HEK293 (cell line): ENCODE measurements around the gene PPP1R11.
A peak's percentile ranks its signal among the peaks of the same experiment; 100 is the strongest.

ENCODE experiments used
- CTCF ChIA-PET: fragments of 350-600 bp; formaldehyde crosslinking; extraction: SDS; loops from one replicate; lab custom pipeline; 2021; ENCODE audit warnings: antibody characterized with exemption; lab: Yijun Ruan, JAX
- POLR2A ChIA-PET: fragments of 300-600 bp; formaldehyde crosslinking; extraction: SDS; loops from one replicate; lab custom pipeline; 2020; ENCODE audit warnings: antibody characterized with exemption, inconsistent platforms; lab: Yijun Ruan, JAX
- H3K27ac ChIP-seq: fragments of 200-500 bp; sonication (Bioruptor generic); 2 replicates; pipeline ENCODE4 v1.5.1; 2014; ENCODE audit warnings: low read depth, low read length, control low read depth, inconsistent platforms; ENCODE audit errors: extremely low read depth
- H3K36me3 ChIP-seq, 2 experiments: fragments of 200-500 bp in 1 of 2; sonication (Bioruptor generic) in 1 of 2; 1 replicate in 1 of 2; 2 replicates in 1 of 2; pipeline ENCODE4 v1.5.1; 2014 to 2017; ENCODE audit warnings: inconsistent platforms in 2 of 2, low read length in 2 of 2; ENCODE audit not compliant: control insufficient read depth in 2 of 2, insufficient read depth in 1 of 2
- H3K4me1 ChIP-seq: fragments of 200-500 bp; sonication (Bioruptor generic); 2 replicates; pipeline ENCODE4 v1.5.1; 2014; ENCODE audit warnings: mild to moderate bottlenecking, low read length, inconsistent platforms; ENCODE audit not compliant: control insufficient read depth, insufficient read depth
- H3K4me3 ChIP-seq: 2 replicates; pipeline ENCODE4 v1.5.1; 2011; ENCODE audit warnings: low read depth, mild to moderate bottlenecking, control low read depth, low read length, moderate library complexity
- H3K9me3 ChIP-seq: fragments of 200-500 bp; sonication (Bioruptor generic); 2 replicates; pipeline ENCODE4 v1.5.1; 2014; ENCODE audit warnings: low read depth, low read length, inconsistent platforms; ENCODE audit not compliant: control insufficient read depth, insufficient read depth
- EGR2 ChIP-seq: fragments of 450-650 bp; formaldehyde crosslinking; IDR thresholded peaks from 2 replicates; pipeline ENCODE4 v1.5.1; 2016; ENCODE audit warnings: low read depth, missing biosample characterization, missing genetic modification characterization
- KLF16 ChIP-seq: fragments of 450-650 bp; formaldehyde crosslinking; IDR thresholded peaks from 2 replicates; pipeline ENCODE4 v1.5.1; 2017; ENCODE audit warnings: missing biosample characterization, missing genetic modification characterization
- ZBTB20 ChIP-seq: fragments of 450-650 bp; formaldehyde crosslinking; IDR thresholded peaks from 2 replicates; pipeline ENCODE4 v1.5.1; 2016; ENCODE audit warnings: missing biosample characterization, missing genetic modification characterization
- ZIC2 ChIP-seq: fragments of 450-650 bp; formaldehyde crosslinking; IDR thresholded peaks from 2 replicates; pipeline ENCODE4 v1.5.1; 2016; ENCODE audit warnings: missing biosample characterization, missing genetic modification characterization
- ZNF140 ChIP-seq: fragments of 450-650 bp; formaldehyde crosslinking; IDR thresholded peaks from 2 replicates; pipeline ENCODE4 v1.5.1; 2016; ENCODE audit warnings: missing biosample characterization, missing genetic modification characterization
- ZNF24 ChIP-seq: fragments of 450-650 bp; formaldehyde crosslinking; IDR thresholded peaks from 2 replicates; pipeline ENCODE4 v1.5.1; 2016; ENCODE audit warnings: missing biosample characterization, missing genetic modification characterization
- ZNF391 ChIP-seq: fragments of 450-650 bp; formaldehyde crosslinking; IDR thresholded peaks from 2 replicates; pipeline ENCODE4 v1.5.1; 2016; ENCODE audit warnings: low read depth, missing biosample characterization, missing genetic modification characterization, borderline replicate concordance
- ZNF585B ChIP-seq: fragments of 450-650 bp; formaldehyde crosslinking; IDR thresholded peaks from 2 replicates; pipeline ENCODE4 v1.5.1; 2016; ENCODE audit warnings: missing biosample characterization, missing genetic modification characterization
- ZNF623 ChIP-seq: fragments of 450-650 bp; formaldehyde crosslinking; IDR thresholded peaks from 2 replicates; pipeline ENCODE4 v1.5.1; 2016; ENCODE audit warnings: missing biosample characterization, missing genetic modification characterization
- TF ChIP-seq, protein P1 (sequence below): fragments of 450-650 bp; formaldehyde crosslinking; IDR thresholded peaks from 2 replicates; pipeline ENCODE4 v1.5.1; 2016; ENCODE audit warnings: missing biosample characterization, missing genetic modification characterization
- TF ChIP-seq, protein P2 (sequence below): IDR thresholded peaks from 2 replicates; pipeline ENCODE4 v1.6.1; 2011; ENCODE audit warnings: mild to moderate bottlenecking, low read depth, low read length, borderline replicate concordance
- TF ChIP-seq, protein P3 (sequence below): fragments of 450-650 bp; formaldehyde crosslinking; conservative IDR thresholded peaks from 2 replicates; pipeline ENCODE4 v1.5.1; 2016; ENCODE audit warnings: low read depth, missing biosample characterization, missing genetic modification characterization
- TF ChIP-seq, protein P4 (sequence below): fragments of 450-650 bp; formaldehyde crosslinking; IDR thresholded peaks from 2 replicates; pipeline ENCODE4 v1.5.1; 2017; ENCODE audit warnings: missing biosample characterization, missing genetic modification characterization

The PPP1R11 gene

DNA sequence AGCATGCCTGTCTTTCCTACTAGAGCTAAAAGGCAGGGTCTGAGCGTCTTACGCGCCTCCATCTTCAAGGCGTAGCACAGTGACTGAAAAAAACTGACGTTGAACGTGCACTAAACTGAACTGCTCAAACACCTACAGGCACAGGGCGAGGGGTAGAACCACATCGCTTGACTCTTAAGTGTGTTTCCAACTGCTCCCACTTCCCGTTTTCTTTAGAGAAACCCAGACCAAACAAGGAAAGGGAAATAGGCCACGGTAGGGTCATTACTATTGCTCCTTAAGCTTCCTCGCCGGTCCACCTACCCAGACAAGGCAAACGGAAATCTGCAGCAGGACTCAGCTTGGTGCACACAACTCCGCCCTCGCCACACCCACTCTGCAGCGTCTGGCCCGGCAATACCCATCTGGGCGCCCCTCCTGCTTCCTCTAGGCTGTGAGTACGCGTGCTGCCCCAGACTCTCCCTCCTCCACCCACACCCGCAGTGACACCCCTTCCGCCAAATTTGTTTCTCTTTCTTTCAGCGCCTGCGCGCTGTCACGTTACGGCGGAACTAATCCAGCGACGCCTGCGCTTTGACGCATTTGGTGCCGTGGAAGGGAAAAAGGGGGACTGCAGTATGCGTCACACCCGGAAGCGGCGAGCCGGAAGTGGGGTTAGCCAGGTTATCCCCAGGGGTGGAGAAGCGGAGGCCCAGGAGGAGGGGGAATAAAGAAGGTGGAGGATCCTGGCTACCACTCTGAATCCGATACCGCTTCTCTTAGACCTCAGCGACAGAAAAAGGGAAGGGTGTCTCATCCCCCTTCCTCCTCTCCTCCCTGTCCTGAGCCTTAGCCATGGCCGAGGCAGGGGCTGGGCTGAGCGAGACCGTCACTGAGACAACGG lies at the start of gene PPP1R11 (continued):
- TF ChIP-seq, protein P1, sequence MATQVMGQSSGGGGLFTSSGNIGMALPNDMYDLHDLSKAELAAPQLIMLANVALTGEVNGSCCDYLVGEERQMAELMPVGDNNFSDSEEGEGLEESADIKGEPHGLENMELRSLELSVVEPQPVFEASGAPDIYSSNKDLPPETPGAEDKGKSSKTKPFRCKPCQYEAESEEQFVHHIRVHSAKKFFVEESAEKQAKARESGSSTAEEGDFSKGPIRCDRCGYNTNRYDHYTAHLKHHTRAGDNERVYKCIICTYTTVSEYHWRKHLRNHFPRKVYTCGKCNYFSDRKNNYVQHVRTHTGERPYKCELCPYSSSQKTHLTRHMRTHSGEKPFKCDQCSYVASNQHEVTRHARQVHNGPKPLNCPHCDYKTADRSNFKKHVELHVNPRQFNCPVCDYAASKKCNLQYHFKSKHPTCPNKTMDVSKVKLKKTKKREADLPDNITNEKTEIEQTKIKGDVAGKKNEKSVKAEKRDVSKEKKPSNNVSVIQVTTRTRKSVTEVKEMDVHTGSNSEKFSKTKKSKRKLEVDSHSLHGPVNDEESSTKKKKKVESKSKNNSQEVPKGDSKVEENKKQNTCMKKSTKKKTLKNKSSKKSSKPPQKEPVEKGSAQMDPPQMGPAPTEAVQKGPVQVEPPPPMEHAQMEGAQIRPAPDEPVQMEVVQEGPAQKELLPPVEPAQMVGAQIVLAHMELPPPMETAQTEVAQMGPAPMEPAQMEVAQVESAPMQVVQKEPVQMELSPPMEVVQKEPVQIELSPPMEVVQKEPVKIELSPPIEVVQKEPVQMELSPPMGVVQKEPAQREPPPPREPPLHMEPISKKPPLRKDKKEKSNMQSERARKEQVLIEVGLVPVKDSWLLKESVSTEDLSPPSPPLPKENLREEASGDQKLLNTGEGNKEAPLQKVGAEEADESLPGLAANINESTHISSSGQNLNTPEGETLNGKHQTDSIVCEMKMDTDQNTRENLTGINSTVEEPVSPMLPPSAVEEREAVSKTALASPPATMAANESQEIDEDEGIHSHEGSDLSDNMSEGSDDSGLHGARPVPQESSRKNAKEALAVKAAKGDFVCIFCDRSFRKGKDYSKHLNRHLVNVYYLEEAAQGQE (tag by site-specific recombination): no peak
- 0 out of 2 replicates have a peak, but pooled peaks have one; percentile 23 for TF ChIP-seq ZNF391 (tag by site-specific recombination)
- TF ChIP-seq, protein P2, sequence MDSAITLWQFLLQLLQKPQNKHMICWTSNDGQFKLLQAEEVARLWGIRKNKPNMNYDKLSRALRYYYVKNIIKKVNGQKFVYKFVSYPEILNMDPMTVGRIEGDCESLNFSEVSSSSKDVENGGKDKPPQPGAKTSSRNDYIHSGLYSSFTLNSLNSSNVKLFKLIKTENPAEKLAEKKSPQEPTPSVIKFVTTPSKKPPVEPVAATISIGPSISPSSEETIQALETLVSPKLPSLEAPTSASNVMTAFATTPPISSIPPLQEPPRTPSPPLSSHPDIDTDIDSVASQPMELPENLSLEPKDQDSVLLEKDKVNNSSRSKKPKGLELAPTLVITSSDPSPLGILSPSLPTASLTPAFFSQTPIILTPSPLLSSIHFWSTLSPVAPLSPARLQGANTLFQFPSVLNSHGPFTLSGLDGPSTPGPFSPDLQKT: peak; percentile 85; the same call in 1 of the 2 replicates
- peak; percentile 49; the same call in 1 of the 2 replicates for TF ChIP-seq KLF16 (tag by site-specific recombination)
- TF ChIP-seq EGR2 (tag by site-specific recombination): peak; percentile 95
- TF ChIP-seq ZNF585B (tag by site-specific recombination): no peak
- TF ChIP-seq, protein P3, sequence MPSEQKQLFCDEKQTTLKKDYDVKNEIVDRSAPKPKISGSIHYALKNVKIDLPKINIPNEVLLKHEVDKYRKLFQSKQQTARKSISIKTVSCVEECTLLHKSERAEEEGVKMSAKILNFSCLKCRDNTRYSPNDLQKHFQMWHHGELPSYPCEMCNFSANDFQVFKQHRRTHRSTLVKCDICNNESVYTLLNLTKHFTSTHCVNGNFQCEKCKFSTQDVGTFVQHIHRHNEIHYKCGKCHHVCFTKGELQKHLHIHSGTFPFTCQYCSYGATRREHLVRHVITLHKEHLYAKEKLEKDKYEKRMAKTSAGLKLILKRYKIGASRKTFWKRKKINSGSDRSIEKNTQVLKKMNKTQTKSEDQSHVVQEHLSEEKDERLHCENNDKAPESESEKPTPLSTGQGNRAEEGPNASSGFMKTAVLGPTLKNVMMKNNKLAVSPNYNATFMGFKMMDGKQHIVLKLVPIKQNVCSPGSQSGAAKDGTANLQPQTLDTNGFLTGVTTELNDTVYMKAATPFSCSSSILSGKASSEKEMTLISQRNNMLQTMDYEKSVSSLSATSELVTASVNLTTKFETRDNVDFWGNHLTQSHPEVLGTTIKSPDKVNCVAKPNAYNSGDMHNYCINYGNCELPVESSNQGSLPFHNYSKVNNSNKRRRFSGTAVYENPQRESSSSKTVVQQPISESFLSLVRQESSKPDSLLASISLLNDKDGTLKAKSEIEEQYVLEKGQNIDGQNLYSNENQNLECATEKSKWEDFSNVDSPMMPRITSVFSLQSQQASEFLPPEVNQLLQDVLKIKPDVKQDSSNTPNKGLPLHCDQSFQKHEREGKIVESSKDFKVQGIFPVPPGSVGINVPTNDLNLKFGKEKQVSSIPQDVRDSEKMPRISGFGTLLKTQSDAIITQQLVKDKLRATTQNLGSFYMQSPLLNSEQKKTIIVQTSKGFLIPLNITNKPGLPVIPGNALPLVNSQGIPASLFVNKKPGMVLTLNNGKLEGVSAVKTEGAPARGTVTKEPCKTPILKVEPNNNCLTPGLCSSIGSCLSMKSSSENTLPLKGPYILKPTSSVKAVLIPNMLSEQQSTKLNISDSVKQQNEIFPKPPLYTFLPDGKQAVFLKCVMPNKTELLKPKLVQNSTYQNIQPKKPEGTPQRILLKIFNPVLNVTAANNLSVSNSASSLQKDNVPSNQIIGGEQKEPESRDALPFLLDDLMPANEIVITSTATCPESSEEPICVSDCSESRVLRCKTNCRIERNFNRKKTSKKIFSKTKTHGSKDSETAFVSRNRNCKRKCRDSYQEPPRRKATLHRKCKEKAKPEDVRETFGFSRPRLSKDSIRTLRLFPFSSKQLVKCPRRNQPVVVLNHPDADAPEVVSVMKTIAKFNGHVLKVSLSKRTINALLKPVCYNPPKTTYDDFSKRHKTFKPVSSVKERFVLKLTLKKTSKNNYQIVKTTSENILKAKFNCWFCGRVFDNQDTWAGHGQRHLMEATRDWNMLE: peak; percentile 80

DNA sequence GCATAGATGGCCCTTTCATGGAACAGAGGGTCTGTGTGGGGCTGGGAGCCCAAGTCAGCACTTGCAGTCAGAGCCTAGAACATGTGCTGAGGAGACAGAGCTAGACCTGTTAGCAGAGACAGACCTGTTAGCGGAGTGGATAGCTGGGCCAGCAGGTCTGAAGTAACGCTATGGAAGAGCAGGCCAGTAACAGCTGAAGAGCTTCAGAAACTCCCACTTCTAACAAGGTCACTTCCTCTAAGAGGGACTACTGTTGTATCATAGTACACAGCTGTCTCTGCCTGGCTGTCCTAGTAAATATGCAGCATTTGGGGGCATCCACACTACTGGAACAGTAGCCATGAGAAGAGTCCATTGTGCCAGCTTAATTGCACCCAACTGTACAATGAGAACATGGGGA lies 47.2 kb upstream of the PPP1R11 start:
- TF ChIP-seq ZIC2: no peak
- TF ChIP-seq ZNF140 (tag by site-specific recombination): no peak
- no peak for TF ChIP-seq ZNF391 (tag by site-specific recombination)
- TF ChIP-seq ZNF24 (tag by site-specific recombination): no peak
- TF ChIP-seq, protein P4, sequence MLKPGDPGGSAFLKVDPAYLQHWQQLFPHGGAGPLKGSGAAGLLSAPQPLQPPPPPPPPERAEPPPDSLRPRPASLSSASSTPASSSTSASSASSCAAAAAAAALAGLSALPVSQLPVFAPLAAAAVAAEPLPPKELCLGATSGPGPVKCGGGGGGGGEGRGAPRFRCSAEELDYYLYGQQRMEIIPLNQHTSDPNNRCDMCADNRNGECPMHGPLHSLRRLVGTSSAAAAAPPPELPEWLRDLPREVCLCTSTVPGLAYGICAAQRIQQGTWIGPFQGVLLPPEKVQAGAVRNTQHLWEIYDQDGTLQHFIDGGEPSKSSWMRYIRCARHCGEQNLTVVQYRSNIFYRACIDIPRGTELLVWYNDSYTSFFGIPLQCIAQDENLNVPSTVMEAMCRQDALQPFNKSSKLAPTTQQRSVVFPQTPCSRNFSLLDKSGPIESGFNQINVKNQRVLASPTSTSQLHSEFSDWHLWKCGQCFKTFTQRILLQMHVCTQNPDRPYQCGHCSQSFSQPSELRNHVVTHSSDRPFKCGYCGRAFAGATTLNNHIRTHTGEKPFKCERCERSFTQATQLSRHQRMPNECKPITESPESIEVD (tag by site-specific recombination): no peak
- TF ChIP-seq ZNF623 (tag by site-specific recombination): no peak
- no peak for TF ChIP-seq ZBTB20 (tag by site-specific recombination)
- TF ChIP-seq, all 188 proteins: peak for 0
- Histone ChIP-seq H3K4me3 (no peak overlapping the region), H3K9me3 (no peaks in the 10 kb centered on the region), H3K27ac (no peak overlapping the region), H3K36me3 (peaks cover 0 to 12% of the 10 kb centered on the region in 2 experiments; a peak in 2 of 3 replicates), H3K4me1 (no peaks in the 10 kb centered on the region)
- ChIA-PET POLR2A (no interaction called here), CTCF (interaction anchor here (0.6 to 1.7 kb wide), 4 partner anchors 156 to 638 kb away, joined by 3 to 7 read pairs (median 4); no protein-coding TSS in a partner anchor)
